HEK293T (cell line): ENCODE results near the gene MYL7.

ENCODE experiments used
- CTCF ChIA-PET: fragments of 350-600 bp; formaldehyde crosslinking; extraction: SDS; loops from one replicate; lab custom pipeline; 2021; ENCODE audit warnings: antibody characterized with exemption, inconsistent platforms; lab: Yijun Ruan, JAX
- POLR2A ChIA-PET: fragments of 350-600 bp; formaldehyde crosslinking; extraction: SDS; loops from one replicate; lab custom pipeline; 2020; ENCODE audit warnings: antibody characterized with exemption, inconsistent platforms; lab: Yijun Ruan, JAX
- DNase-seq: peaks from one replicate; pipeline ENCODE4 v3.0.0; 2012; ENCODE audit warnings: mixed read lengths; ENCODE audit errors: extremely low spot score
- ARNT ChIP-seq: fragments of 450-650 bp; IDR thresholded peaks from 2 replicates; pipeline ENCODE4 v1.6.1; 2017; ENCODE audit warnings: mild to moderate bottlenecking
- BHLHE40 ChIP-seq: fragments of 450-650 bp; IDR thresholded peaks from 2 replicates; pipeline ENCODE4 v1.6.1; 2016; ENCODE audit warnings: mild to moderate bottlenecking, moderate library complexity, borderline replicate concordance
- CTBP1 ChIP-seq: fragments of 450-650 bp; IDR thresholded peaks from 2 replicates; pipeline ENCODE4 v1.6.1; 2016; ENCODE audit warnings: borderline replicate concordance
- ELF4 ChIP-seq: fragments of 450-650 bp; IDR thresholded peaks from 2 replicates; pipeline ENCODE4 v1.6.1; 2017; ENCODE audit warnings: antibody characterized with exemption
- FOXA1 ChIP-seq: fragments of 450-650 bp; IDR thresholded peaks from 2 replicates; pipeline ENCODE4 v1.6.1; 2016; ENCODE audit warnings: mild to moderate bottlenecking
- FOXK2 ChIP-seq: fragments of 450-650 bp; IDR thresholded peaks from 2 replicates; pipeline ENCODE4 v1.6.1; 2016; ENCODE audit warnings: mild to moderate bottlenecking
- FOXM1 ChIP-seq: fragments of 450-650 bp; IDR thresholded peaks from 2 replicates; pipeline ENCODE4 v1.6.1; 2017; ENCODE audit warnings: mild to moderate bottlenecking, borderline replicate concordance
- HDGF ChIP-seq: fragments of 450-650 bp; IDR thresholded peaks from 2 replicates; pipeline ENCODE4 v1.6.1; 2017; ENCODE audit warnings: antibody characterized with exemption, borderline replicate concordance
- L3MBTL2 ChIP-seq: fragments of 450-650 bp; conservative IDR thresholded peaks from 2 replicates; pipeline ENCODE4 v1.6.1; 2016; ENCODE audit warnings: mild to moderate bottlenecking
- LEF1 ChIP-seq: fragments of 450-650 bp; IDR thresholded peaks from 2 replicates; pipeline ENCODE4 v1.6.1; 2017; ENCODE audit warnings: mild to moderate bottlenecking, borderline replicate concordance
- NFRKB ChIP-seq: fragments of 450-650 bp; IDR thresholded peaks from 2 replicates; pipeline ENCODE4 v1.6.1; 2016; ENCODE audit warnings: mild to moderate bottlenecking, moderate library complexity
- PKNOX1 ChIP-seq: fragments of 450-650 bp; IDR thresholded peaks from 2 replicates; pipeline ENCODE4 v1.6.1; 2016
- SP1 ChIP-seq: fragments of 450-650 bp; IDR thresholded peaks from 2 replicates; pipeline ENCODE4 v1.6.1; 2017
- SUZ12 ChIP-seq: fragments of 450-650 bp; IDR thresholded peaks from 2 replicates; pipeline ENCODE4 v1.6.1; 2016; ENCODE audit warnings: mild to moderate bottlenecking
- TARDBP ChIP-seq: fragments of 450-650 bp; IDR thresholded peaks from 2 replicates; pipeline ENCODE4 v1.6.1; 2016
- ZNF384 ChIP-seq: fragments of 450-650 bp; IDR thresholded peaks from 2 replicates; pipeline ENCODE4 v1.6.1; 2016

MYL7 gene

DNA sequence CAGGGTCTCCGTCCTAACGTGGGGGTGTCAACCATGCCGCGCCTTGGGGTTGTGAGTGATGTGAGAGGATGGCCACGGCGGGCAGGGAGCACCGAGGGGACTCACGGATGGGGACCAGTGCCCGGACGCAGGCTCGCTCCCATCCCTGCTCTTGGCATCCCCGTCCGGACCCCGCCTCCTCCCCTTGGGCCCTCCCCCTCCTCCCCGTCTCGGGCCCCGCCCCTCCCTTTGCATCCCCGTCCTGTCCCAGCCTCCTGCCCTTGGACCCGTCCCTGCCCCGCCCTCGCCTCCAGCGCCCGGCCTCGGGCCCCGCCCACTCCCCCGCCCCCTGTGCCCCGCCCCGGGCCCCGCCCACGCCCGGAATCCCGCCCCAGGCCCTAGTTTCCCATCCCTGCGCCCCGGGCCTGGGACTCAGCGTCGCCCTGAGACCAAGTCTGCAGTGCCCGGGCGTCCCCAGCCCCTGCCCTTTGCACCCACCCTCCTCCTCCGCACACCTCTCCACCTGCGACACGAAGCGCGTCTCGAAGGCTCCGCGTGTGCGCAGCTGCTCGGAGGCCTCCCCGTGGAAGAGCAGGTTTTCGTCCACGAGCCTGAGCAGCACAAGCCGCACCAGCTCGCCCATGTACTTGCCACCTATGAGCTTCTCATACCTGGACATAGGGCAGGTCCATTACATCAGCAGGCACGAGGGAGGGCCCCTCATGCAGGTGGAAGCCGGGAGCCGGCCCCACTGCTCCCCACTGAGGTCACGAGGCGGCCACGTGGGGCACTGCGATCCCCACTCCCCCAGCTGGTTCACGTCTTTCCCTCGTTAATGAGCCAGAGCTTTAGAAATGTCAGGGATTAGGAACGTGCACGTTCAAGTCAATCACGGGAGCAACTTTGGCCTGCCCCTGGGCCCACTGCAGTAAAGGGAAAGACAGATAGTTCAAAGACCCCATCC is 5.1 kb upstream of the MYL7 start:
- CTCF ChIA-PET, result interaction anchor here (0.9 kb wide), 1 partner anchor 31 kb away, joined by 3 read pairs; no protein-coding TSS in a partner anchor
- peak; percentile 91 for DNase-seq
- POLR2A ChIA-PET, result interaction anchor here (1.7 kb wide), 1 partner anchor 23 kb away, joined by 4 read pairs; the partner anchor contains the start of gene POLD2
- TF ChIP-seq SP1 (no peak), L3MBTL2 (no peak), CTBP1 (no peak)

DNA sequence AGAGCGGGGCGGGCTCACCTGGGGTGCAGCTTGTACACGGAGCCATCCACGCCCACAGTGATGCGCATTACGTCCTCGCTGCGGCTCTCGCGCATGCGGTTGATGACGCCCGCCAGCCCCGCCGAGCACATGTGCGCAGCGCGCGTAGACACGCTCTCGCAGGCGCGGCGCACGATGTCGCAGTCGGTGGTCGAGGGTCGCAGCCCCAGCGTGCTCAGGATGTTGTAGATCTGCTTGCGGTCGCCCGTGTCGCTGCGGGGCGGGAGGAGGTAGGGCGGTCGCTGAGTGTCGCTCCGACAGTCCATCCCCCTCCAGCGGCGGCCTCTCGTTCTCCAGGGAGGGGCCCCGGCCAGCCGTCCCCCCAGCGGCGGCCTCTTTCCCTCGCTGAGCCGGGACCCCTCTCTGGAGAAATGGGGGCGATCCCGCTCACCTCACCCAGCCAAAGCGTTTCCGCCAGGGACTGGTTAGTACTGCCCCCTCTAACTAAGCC is 4.4 kb upstream of the MYL7 start:
- TF ChIP-seq FOXK2 (no peak), CTBP1 (no peak), HDGF (no peak), SP1 (no peak), BHLHE40 (no peak), LEF1 (no peak), ELF4 (no peak), FOXA1 (no peak), NFRKB (no peak), TARDBP (no peak), L3MBTL2 (no peak), SUZ12 (no peak), ZNF384 (no peak), PKNOX1 (no peak), ARNT (no peak), FOXM1 (no peak)

GRCh38 chr7:44144968-44145478 is 3.9 kb upstream of the MYL7 start:
- TF ChIP-seq TARDBP, result no peak
- no peak for TF ChIP-seq LEF1
- no peak for TF ChIP-seq FOXK2
- no peak for TF ChIP-seq NFRKB
- no peak for TF ChIP-seq SP1
- TF ChIP-seq FOXM1, result no peak
- TF ChIP-seq ARNT, result no peak
- TF ChIP-seq BHLHE40, result no peak
- no peak for TF ChIP-seq SUZ12
- TF ChIP-seq ZNF384, result no peak
- TF ChIP-seq FOXA1, result no peak
- TF ChIP-seq L3MBTL2, result no peak
- TF ChIP-seq PKNOX1, result no peak
- CTCF ChIA-PET, result no interaction called here
- no peak for DNase-seq
- POLR2A ChIA-PET, result interaction anchor here (0.9 kb wide), 1 partner anchor 14 kb away, joined by 3 read pairs; no protein-coding TSS in a partner anchor

More for the DNA sequence above, 4.4 kb upstream of the MYL7 start:
- no peak for DNase-seq
- ChIA-PET POLR2A (no interaction called here), CTCF (no interaction called here)

GRCh38 chr7:44144426-44144967 is 3.4 kb upstream of the MYL7 start:
- DNase-seq, result no peak
- no peak for TF ChIP-seq LEF1
- ChIA-PET CTCF (no interaction called here), POLR2A (interaction anchor here (0.9 kb wide), 1 partner anchor 14 kb away, joined by 3 read pairs; no protein-coding TSS in a partner anchor)

GRCh38 chr7:44143646-44144250 is 2.6 kb upstream of the MYL7 start:
- CTCF ChIA-PET, result no interaction called here
- no peak for DNase-seq
- POLR2A ChIA-PET, result interaction anchor here (0.9 kb wide), 1 partner anchor 13 kb away, joined by 3 read pairs; no protein-coding TSS in a partner anchor
- TF ChIP-seq HDGF (no peak), ELF4 (no peak), ZNF384 (no peak), FOXK2 (no peak), NFRKB (no peak), SUZ12 (no peak), FOXM1 (no peak), ARNT (no peak), LEF1 (no peak), BHLHE40 (no peak), TARDBP (no peak), PKNOX1 (no peak), SP1 (no peak), FOXA1 (no peak)
